Right renal pelvis (tissue), 4 donors: ENCODE data around the gene TMEM200B. TPM values are rescaled to one million over a fixed set of nuclear protein-coding genes. Genes with fewer than 3 reads are reported as not detected.

Experiments
- polyA plus RNA-seq, 4 donors: library from polyadenylated mRNA; unstranded; fragments of 120-200 nt; gene quantifications; one replicate each; pipeline ENCODE4 v1.2.1, GENCODE V29; 2013; ENCODE audit not compliant: insufficient read length in 4 of 4

The TMEM200B gene
- polyA plus RNA-seq, 4 donors, result 14.3 to 18.8 (median 14.9) TPM

Other genes with a start within 250 kb of the TMEM200B start
- 10 to 100 TPM; 46.9 to 56.5 (median 55.0) TPM for gene EPB41, start 209.3 kb downstream of the TMEM200B start, polyA plus RNA-seq
- 100 to 1,000 TPM; 107 to 121 (median 110) TPM for gene SRSF4, start 58.0 kb upstream of the TMEM200B start, polyA plus RNA-seq
- 10 to 100 TPM; 27.4 to 30.4 (median 29.0) TPM for gene MECR, start 107.0 kb upstream of the TMEM200B start, polyA plus RNA-seq
- gene PTPRU, start 112.6 kb upstream of the TMEM200B start, polyA plus RNA-seq, result 10 to 100 TPM; 10.1 to 20.1 (median 12.5) TPM